BE2C (cell line): ENCODE results near the gene ZNF469.

ENCODE experiments used
- DNase-seq: peaks from one replicate; pipeline ENCODE4 v3.0.0-alpha.2; 2020
- H3K27me3 ChIP-seq: fragments of 250-450 bp; sonication (Bioruptor Pico); 2 replicates; pipeline ENCODE4 v1.5.1; 2020; ENCODE audit warnings: mild to moderate bottlenecking
- H3K36me3 ChIP-seq: fragments of 250-450 bp; sonication (Bioruptor Pico); 2 replicates; pipeline ENCODE4 v1.5.1; 2020; ENCODE audit warnings: mild to moderate bottlenecking
- H3K4me1 ChIP-seq: fragments of 250-450 bp; sonication (Bioruptor Pico); 2 replicates; pipeline ENCODE4 v1.5.1; 2020
- H3K4me3 ChIP-seq: 2 replicates; pipeline ENCODE4 v1.5.1; 2011; ENCODE audit warnings: low read depth, low read length
- H3K9me3 ChIP-seq: fragments of 250-450 bp; sonication (Bioruptor Pico); 2 replicates; pipeline ENCODE4 v1.5.1; 2020
- TF ChIP-seq, protein P1 (sequence below): IDR thresholded peaks from 2 replicates; pipeline ENCODE4 v1.5.1; 2012; ENCODE audit warnings: mild to moderate bottlenecking, low read depth, low read length

Gene ZNF469

DNA sequence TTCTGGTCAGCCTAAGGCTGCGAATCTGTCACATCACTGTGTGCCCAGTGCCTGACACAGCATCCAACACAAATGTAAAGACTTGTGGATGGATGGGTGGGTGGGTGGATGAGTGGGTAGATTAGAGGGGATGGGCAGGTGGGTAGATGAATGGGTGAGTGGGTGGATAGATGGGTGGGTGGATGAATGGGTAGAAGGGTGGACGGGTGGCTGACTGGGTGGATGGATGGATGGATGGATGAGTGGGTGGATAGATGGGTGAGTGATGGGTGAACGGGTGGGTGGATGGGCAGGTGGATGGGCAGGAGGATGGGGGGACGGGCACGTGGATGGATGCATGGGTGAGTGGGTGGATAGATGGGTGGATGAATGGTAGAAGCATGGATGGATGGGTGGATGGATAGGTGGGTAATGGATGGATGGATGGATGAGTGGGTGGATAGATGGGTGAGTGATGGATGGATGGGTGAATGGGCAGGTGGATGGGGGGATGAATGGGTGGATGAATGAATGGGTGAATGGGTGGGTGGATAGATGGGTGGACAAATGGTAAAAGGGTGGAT, 39.2 kb downstream of the ZNF469 start:
- Histone ChIP-seq H3K4me1 (no peaks in the 10 kb centered on the region), H3K9me3 (no peaks in the 10 kb centered on the region), H3K36me3 (no peaks in the 10 kb centered on the region), H3K4me3 (no peak overlapping the region), H3K27me3 (no peaks in the 10 kb centered on the region)
- no peak for DNase-seq
- TF ChIP-seq, protein P1, sequence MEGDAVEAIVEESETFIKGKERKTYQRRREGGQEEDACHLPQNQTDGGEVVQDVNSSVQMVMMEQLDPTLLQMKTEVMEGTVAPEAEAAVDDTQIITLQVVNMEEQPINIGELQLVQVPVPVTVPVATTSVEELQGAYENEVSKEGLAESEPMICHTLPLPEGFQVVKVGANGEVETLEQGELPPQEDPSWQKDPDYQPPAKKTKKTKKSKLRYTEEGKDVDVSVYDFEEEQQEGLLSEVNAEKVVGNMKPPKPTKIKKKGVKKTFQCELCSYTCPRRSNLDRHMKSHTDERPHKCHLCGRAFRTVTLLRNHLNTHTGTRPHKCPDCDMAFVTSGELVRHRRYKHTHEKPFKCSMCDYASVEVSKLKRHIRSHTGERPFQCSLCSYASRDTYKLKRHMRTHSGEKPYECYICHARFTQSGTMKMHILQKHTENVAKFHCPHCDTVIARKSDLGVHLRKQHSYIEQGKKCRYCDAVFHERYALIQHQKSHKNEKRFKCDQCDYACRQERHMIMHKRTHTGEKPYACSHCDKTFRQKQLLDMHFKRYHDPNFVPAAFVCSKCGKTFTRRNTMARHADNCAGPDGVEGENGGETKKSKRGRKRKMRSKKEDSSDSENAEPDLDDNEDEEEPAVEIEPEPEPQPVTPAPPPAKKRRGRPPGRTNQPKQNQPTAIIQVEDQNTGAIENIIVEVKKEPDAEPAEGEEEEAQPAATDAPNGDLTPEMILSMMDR: no peak

DNA sequence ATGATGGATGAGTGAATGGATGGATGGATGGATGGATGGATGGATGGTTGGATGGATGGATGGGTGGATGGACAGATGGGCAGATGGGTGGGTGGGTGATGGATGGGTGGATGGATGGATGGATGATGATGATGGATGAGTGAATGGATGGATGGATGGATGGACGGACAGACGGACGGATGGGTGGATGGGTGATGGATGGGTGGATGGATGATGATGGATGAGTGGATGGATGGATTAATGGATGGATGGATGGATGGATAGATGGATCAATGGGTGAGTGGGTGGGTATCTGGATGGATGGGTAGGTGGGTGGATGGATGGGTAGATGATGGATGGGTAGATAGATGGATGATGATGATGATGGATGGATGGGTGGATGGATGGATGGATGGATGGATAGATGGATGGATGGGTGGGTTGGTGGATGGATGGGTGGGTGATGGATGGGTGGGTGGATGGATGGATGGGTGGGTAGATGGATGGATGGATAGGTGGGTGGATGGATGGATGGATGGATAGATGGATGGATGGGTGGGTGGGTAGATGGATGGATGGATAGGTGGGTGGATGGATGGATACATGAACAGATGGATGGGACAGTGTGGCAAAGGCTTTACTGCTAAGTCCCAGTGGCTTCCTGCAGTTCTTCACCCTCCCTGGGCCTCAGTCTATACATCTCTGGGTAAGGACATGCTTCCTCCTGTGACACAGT, 40.1 kb downstream of the ZNF469 start:
- DNase-seq: no peak
- no peaks in the 10 kb centered on the region for H3K4me1 ChIP-seq
- TF ChIP-seq, protein P1: no peak
- no peak overlapping the region for H3K4me3 ChIP-seq
- no peaks in the 10 kb centered on the region for H3K27me3 ChIP-seq
- no peaks in the 10 kb centered on the region for H3K9me3 ChIP-seq
- H3K36me3 ChIP-seq: no peaks in the 10 kb centered on the region

DNA sequence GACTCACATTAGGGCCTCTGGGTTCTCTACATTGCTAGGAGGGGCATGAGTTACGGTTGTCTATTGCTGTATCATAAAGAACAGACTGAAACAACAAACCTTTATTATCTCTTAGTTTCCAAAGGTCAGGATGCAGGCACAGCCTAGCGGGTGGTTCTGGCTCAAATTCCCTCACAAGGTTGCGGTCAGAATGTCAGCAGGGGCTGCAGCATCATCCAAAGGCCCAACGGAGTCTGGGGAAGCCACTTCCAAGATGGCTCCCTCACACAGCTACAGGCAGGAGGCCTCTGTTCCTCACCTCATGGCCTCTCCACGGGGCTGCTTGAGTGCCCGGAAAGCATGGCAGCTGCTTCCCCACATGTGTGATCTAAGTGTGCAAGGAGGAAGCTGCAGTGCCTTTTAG, 40.7 kb downstream of the ZNF469 start:
- TF ChIP-seq, protein P1: no peak
- no peaks in the 10 kb centered on the region for H3K9me3 ChIP-seq
- H3K36me3 ChIP-seq: no peaks in the 10 kb centered on the region
- no peak overlapping the region for H3K4me3 ChIP-seq
- no peaks in the 10 kb centered on the region for H3K4me1 ChIP-seq
- H3K27me3 ChIP-seq: no peaks in the 10 kb centered on the region
- no peak for DNase-seq

DNA sequence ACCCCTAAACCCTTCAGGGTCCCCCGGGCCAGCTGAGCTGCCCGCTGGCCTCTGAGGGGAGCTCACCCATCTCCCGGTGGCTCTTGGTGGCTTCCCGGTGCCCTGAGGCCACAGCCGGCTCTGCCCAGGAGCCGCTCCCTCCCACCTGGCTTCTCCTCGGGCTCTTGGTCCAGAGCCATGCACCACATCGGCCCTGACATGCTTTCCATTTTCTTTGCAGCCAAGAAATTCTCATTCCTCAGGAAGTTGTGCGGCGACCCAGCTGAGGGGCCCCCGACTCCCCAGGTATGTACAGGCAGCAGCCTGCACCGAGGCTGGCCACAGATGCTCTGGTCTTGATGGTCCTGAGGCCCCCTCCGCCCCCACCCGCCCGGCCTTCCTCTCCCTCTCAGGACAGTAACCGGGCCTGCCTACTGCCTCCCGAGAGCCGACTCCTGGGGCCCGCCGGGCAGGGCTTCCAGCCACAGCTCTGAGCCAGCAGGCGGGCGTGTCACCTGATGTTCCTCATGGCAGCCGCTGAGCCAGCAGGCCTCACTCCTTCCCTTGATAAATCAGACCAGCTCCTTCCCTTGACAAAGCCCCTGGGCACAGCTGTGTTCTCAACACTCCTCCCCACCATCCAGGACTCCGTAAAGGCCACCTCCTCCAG, 42.0 kb downstream of the ZNF469 start:
- Histone ChIP-seq H3K4me3 (no peak overlapping the region), H3K36me3 (no peaks in the 10 kb centered on the region), H3K4me1 (no peaks in the 10 kb centered on the region), H3K9me3 (no peaks in the 10 kb centered on the region), H3K27me3 (no peaks in the 10 kb centered on the region)
- TF ChIP-seq, protein P1: no peak
- DNase-seq: no peak

DNA sequence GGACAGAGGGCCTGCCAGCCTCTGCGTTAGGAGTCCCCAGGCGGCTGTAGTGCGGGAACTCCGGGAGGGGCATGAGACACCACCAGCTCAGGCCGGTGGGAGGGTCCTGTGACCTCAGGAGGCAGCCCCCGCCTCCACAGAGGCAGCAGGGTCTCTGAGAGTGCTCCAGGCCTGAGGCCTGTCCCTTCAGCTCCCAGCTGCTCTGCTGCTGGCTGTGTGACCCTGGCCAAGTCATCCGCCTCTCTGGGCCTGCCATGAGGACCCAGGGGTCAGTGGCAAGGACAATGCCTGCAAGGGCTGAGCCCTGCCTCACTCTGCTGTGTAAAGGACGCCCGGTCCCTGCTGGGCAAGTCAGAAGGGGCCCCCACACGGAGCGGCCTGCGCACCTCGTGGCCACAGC, 43.3 kb downstream of the ZNF469 start:
- no peaks in the 10 kb centered on the region for H3K36me3 ChIP-seq

More for the DNA sequence above, 43.3 kb downstream of the ZNF469 start:
- DNase-seq: no peak
- H3K9me3 ChIP-seq: no peaks in the 10 kb centered on the region
- H3K27me3 ChIP-seq: no peaks in the 10 kb centered on the region
- no peak overlapping the region for H3K4me3 ChIP-seq
- no peaks in the 10 kb centered on the region for H3K4me1 ChIP-seq
- TF ChIP-seq, protein P1: no peak
